Lung (tissue), 16 donors: ENCODE results near the gene CDH23. TPM values are rescaled to one million over a fixed set of nuclear protein-coding genes. Genes with fewer than 3 reads are reported as not detected.

Experiments
- ATAC-seq: fragments of 200-7000 bp; cut with Tn5 transposase; one replicate; pipeline ENCODE4 v1.9.1; 2020; ENCODE audit warnings: moderate number of reproducible peaks; ENCODE audit not compliant: insufficient read depth, low FRiP score
- DNase-seq, 3 donors: peaks; one replicate each; pipeline ENCODE4 v3.0.0-alpha.2; 2013 to 2017
- H3K27ac ChIP-seq, 2 donors: one replicate each; pipeline ENCODE4 v1.5.1; 2013; ENCODE audit warnings: mild to moderate bottlenecking in 2 of 2, moderate library complexity in 2 of 2, control low read depth in 1 of 2, inconsistent platforms in 1 of 2, low read depth in 1 of 2, low read length in 1 of 2
- H3K27me3 ChIP-seq, 3 donors: one replicate each; pipeline ENCODE4 v1.5.1; 2013; ENCODE audit warnings: low read length in 2 of 3; ENCODE audit not compliant: control insufficient read depth in 3 of 3, insufficient read depth in 3 of 3
- H3K36me3 ChIP-seq, 4 donors: one replicate each; pipeline ENCODE4 v1.5.1; 2013; ENCODE audit warnings: low read length in 4 of 4, mild to moderate bottlenecking in 1 of 4, moderate library complexity in 1 of 4; ENCODE audit not compliant: control insufficient read depth in 4 of 4, insufficient read depth in 4 of 4
- H3K4me1 ChIP-seq, 5 donors: one replicate each; pipeline ENCODE4 v1.5.1; 2013; ENCODE audit warnings: low read length in 5 of 5, mild to moderate bottlenecking in 2 of 5, moderate library complexity in 1 of 5; ENCODE audit not compliant: control insufficient read depth in 5 of 5, insufficient read depth in 5 of 5
- H3K4me3 ChIP-seq: one replicate; pipeline ENCODE4 v1.5.1; 2013; ENCODE audit warnings: mild to moderate bottlenecking, control low read depth, moderate library complexity
- H3K9ac ChIP-seq, 2 donors: one replicate each; pipeline ENCODE4 v1.5.1; 2013; ENCODE audit warnings: low read length in 2 of 2, control low read depth in 1 of 2; ENCODE audit not compliant: insufficient read depth in 1 of 2
- H3K9me3 ChIP-seq, 4 donors: one replicate each; pipeline ENCODE4 v1.5.1; 2013; ENCODE audit warnings: low read length in 3 of 4, mild to moderate bottlenecking in 1 of 4, moderate library complexity in 1 of 4; ENCODE audit not compliant: control insufficient read depth in 4 of 4, insufficient read depth in 3 of 4
- CTCF ChIP-seq: IDR thresholded peaks from 2 replicates; pipeline ENCODE4 v1.5.1; 2012; ENCODE audit warnings: mild to moderate bottlenecking; ENCODE audit errors: control extremely low read depth, extremely low read depth
- WGBS, 2 donors: extraction: QIAGEN DNeasy Blood & Tissue Kit; methylation state at CpG; one replicate each; pipeline ENCODE4 v1.1.7; 2013; 5-methylcytosine and 5-hydroxymethylcytosine counted together
- long read RNA-seq, 5 donors: transcript quantifications; one replicate each; lab custom pipeline, GENCODE V29; 2026
- polyA plus RNA-seq, 2 donors: library from polyadenylated mRNA; stranded (reverse); fragments of 200-250 nt; gene quantifications; one replicate each; pipeline ENCODE4 v1.2.1, GENCODE V29; 2013
- total RNA-seq, 2 donors: library from RNA; depleted of rRNA in 1 of 2; stranded (reverse); fragments of >200 nt in 1 of 2; gene quantifications; one replicate each; pipeline ENCODE4 v1.2.1, GENCODE V29; 2014 to 2021
- donor health status: control.
- donor health status: control.
- donor health status: Bipolar disorder and iron deficiency.
- donor health status: healthy.
- donor health status: DM: yes; HTN: yes; CAD: no.

The CDH23 gene
- total RNA-seq = 10 to 100 TPM in 1 of 2 donors, 1 to 10 TPM in 1; 6.8 to 29.5 TPM
- polyA plus RNA-seq = 1 to 10 TPM; 4.5 to 5.2 TPM
- long read RNA-seq, donor 1, partial matches to known transcripts = 0 of 15 reads
- long read RNA-seq, donor 1, other reads (novel, unspliced or antisense) = 15 of 15 reads
- long read RNA-seq, donor 2, partial matches to known transcripts = 5 of 11 reads
- long read RNA-seq, donor 2, other reads (novel, unspliced or antisense) = 6 of 11 reads
- long read RNA-seq, donor 3, partial matches to known transcripts = 0 of 10 reads
- long read RNA-seq, donor 3, other reads (novel, unspliced or antisense) = 10 of 10 reads
- long read RNA-seq, donor 4 = 0 reads
- long read RNA-seq, donor 5, partial matches to known transcripts = 0 of 9 reads
- long read RNA-seq, donor 5, other reads (novel, unspliced or antisense) = 9 of 9 reads

GRCh38 chr10:71396711-71397295 is at the start of gene CDH23:
Gene CDH23, plus strand, starts transcription at chr10:71396920. Its CDS starts 42,912 bp downstream, at chr10:71439832.
- no peak within 1 kb of the TSS for H3K27ac ChIP-seq
- H3K4me3 ChIP-seq = peak within 1 kb of the TSS; percentile 18
- TF ChIP-seq CTCF = no peak
- H3K27me3 ChIP-seq = peaks cover 0 to 40% (median 19%) of the 10 kb centered on the region in 3 donors
- peaks cover 0 to 12% (median 6%) of the 10 kb centered on the region in 5 donors for H3K4me1 ChIP-seq
- H3K9ac ChIP-seq = no peak within 1 kb of the TSS
- H3K36me3 ChIP-seq = no peaks in the 10 kb centered on the region
- DNase-seq = peak in 2 of 3 donors; percentile 49 to 63
- no peaks in the 10 kb centered on the region for H3K9me3 ChIP-seq
- ATAC-seq = peak; percentile 35
- 0 to 1% methylated on average over 36 to 91 of the region's 91 CpGs for WGBS, 2 donors

- Histone ChIP-seq H3K27me3 (no peaks in the 10 kb centered on the region), H3K4me1 (peaks cover 0 to 33% (median 15%) of the 10 kb centered on the region in 5 donors), H3K9me3 (no peaks in the 10 kb centered on the region), H3K9ac (no peak overlapping the region), H3K27ac (no peak overlapping the region), H3K4me3 (no peak overlapping the region), H3K36me3 (peaks cover 0 to 6% (median 1%) of the 10 kb centered on the region in 4 donors)
- no peak for TF ChIP-seq CTCF
- peak; percentile 25 to 39 (median 39) for DNase-seq
- no peak for ATAC-seq
- WGBS, 2 donors = 72 to 85% methylated on average over 14 of the region's 14 CpGs
These were observed 48.9 kb upstream of the CDH23 start for GRCh38 chr10:71347587-71348395.

GRCh38 chr10:71348850-71349249 is 47.9 kb upstream of the CDH23 start:
- H3K9ac ChIP-seq = no peak overlapping the region
- WGBS, 2 donors = 99 to 100% methylated on average over 1 of the region's 1 CpG
- H3K4me1 ChIP-seq = peaks cover 0 to 27% (median 9%) of the 10 kb centered on the region in 5 donors
- no peaks in the 10 kb centered on the region for H3K9me3 ChIP-seq
- no peak for ATAC-seq
- TF ChIP-seq CTCF = no peak
- DNase-seq = no peak
- H3K36me3 ChIP-seq = peaks cover 0 to 7% (median 3%) of the 10 kb centered on the region in 4 donors
- H3K27me3 ChIP-seq = no peaks in the 10 kb centered on the region
- no peak overlapping the region for H3K27ac ChIP-seq
- no peak overlapping the region for H3K4me3 ChIP-seq
